Measurements from ENCODE around the gene CARD10. TPM values are rescaled to one million over a fixed set of nuclear protein-coding genes. Genes with fewer than 3 reads are reported as not detected.

The CARD10 gene
- total and polyA plus RNA-seq, 2 of the 13 experiments (the other 11 are each of a cell fraction or from before 2014, with no cell fraction given), result 35.2 to 55.8 TPM

DNA sequence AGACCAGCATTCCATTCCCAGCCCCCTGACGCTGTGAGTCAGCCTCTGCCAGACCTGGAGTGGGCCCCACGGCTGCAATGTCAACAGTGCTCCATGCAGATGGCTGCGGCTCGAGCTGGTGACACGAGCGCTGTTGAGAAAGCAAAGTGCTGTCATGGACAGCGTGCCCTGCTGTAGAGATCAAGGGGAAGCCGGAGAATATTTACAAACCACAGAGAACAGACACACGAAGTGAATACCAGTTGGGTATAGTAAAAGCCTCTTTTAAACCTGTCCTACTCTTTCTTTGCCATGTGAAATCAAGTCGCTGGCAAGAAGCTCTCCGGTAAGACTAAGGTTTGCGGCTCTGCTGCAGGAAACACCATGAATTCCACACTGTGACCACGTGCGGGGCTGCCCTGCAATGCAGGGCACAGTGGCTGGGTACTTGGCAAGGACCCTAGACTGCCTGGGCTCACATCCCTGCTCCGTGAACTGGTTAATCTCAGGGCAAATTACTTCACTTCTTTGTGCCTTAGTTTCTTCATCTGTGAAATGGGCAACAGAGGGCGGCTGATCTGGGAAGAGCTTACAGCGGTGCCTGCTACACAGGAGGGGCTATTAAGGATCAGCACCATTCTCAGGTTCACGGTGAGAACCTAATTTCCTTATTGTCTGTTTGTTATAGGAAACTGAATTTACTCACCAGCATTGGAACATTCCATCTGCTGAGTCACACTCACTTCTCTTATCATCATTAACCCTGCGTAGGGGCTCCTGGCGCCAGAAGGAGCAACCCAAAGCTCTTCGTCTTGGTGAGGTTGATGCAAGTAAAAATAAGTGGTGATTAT is 64.1 kb downstream of the CARD10 start (continued):
- TF ChIP-seq, protein P1, sequence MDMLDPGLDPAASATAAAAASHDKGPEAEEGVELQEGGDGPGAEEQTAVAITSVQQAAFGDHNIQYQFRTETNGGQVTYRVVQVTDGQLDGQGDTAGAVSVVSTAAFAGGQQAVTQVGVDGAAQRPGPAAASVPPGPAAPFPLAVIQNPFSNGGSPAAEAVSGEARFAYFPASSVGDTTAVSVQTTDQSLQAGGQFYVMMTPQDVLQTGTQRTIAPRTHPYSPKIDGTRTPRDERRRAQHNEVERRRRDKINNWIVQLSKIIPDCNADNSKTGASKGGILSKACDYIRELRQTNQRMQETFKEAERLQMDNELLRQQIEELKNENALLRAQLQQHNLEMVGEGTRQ (IDR thresholded peaks at IDR 0.05; ENCODE audit: low read depth, low read length), result no peak
- TF ChIP-seq, protein P1 (CRISPR knock-in tag; IDR thresholded peaks at IDR 0.05; ENCODE audit: borderline replicate concordance), result no peak
- TF ChIP-seq ZNF816 (CRISPR knock-in tag; IDR thresholded peaks at IDR 0.05; ENCODE audit: borderline replicate concordance) (no peak), ATF7 (IDR thresholded peaks at IDR 0.05) (no peak), ATF7 (CRISPR knock-in tag; IDR thresholded peaks at IDR 0.05) (no peak), TARDBP (CRISPR knock-in tag; IDR thresholded peaks at IDR 0.05) (peak; percentile 50; the same call in 1 of the 2 replicates), RAD21 (CRISPR knock-in tag; IDR thresholded peaks at IDR 0.05) (no peak), SALL1 (CRISPR knock-in tag; IDR thresholded peaks at IDR 0.05) (peak; percentile 85), RARA (CRISPR knock-in tag; IDR thresholded peaks at IDR 0.05) (peak; percentile 67), TOE1 (CRISPR knock-in tag; IDR thresholded peaks at IDR 0.05) (no peak), GPN1 (CRISPR knock-in tag; IDR thresholded peaks at IDR 0.05; ENCODE audit: borderline replicate concordance) (no peak), ZNF746 (CRISPR knock-in tag; IDR thresholded peaks at IDR 0.05) (no peak), CBX5 (CRISPR knock-in tag; IDR thresholded peaks at IDR 0.05; ENCODE audit: borderline replicate concordance) (peak; percentile 59; the same call in 1 of the 2 replicates)
- TF ChIP-seq, protein P2, sequence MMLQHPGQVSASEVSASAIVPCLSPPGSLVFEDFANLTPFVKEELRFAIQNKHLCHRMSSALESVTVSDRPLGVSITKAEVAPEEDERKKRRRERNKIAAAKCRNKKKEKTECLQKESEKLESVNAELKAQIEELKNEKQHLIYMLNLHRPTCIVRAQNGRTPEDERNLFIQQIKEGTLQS (CRISPR knock-in tag; IDR thresholded peaks at IDR 0.05), result peak; percentile 73
- TF ChIP-seq, protein P3, sequence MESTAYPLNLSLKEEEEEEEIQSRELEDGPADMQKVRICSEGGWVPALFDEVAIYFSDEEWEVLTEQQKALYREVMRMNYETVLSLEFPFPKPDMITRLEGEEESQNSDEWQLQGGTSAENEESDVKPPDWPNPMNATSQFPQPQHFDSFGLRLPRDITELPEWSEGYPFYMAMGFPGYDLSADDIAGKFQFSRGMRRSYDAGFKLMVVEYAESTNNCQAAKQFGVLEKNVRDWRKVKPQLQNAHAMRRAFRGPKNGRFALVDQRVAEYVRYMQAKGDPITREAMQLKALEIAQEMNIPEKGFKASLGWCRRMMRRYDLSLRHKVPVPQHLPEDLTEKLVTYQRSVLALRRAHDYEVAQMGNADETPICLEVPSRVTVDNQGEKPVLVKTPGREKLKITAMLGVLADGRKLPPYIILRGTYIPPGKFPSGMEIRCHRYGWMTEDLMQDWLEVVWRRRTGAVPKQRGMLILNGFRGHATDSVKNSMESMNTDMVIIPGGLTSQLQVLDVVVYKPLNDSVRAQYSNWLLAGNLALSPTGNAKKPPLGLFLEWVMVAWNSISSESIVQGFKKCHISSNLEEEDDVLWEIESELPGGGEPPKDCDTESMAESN (CRISPR knock-in tag; conservative IDR thresholded peaks at IDR 0.05), result no peak
- TF ChIP-seq, protein P4, sequence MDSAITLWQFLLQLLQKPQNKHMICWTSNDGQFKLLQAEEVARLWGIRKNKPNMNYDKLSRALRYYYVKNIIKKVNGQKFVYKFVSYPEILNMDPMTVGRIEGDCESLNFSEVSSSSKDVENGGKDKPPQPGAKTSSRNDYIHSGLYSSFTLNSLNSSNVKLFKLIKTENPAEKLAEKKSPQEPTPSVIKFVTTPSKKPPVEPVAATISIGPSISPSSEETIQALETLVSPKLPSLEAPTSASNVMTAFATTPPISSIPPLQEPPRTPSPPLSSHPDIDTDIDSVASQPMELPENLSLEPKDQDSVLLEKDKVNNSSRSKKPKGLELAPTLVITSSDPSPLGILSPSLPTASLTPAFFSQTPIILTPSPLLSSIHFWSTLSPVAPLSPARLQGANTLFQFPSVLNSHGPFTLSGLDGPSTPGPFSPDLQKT (CRISPR knock-in tag; IDR thresholded peaks at IDR 0.05; ENCODE audit: borderline replicate concordance), result no peak

All from HepG2 (cell line).